Activated gamma-delta T cell (primary cell): Measurements from ENCODE around the gene BBLN.
A peak's percentile ranks its signal among the peaks of the same experiment; 100 is the strongest.
"Not testable (repeated sequence)": the region's sequence is repeated elsewhere in the genome, so short reads cannot be mapped to it uniquely, and the experiment has no call there.

Experiments used
- DNase-seq: peaks from one replicate; lab custom pipeline; 2025; lab: John Stamatoyannopoulos, UW

Gene BBLN

DNA sequence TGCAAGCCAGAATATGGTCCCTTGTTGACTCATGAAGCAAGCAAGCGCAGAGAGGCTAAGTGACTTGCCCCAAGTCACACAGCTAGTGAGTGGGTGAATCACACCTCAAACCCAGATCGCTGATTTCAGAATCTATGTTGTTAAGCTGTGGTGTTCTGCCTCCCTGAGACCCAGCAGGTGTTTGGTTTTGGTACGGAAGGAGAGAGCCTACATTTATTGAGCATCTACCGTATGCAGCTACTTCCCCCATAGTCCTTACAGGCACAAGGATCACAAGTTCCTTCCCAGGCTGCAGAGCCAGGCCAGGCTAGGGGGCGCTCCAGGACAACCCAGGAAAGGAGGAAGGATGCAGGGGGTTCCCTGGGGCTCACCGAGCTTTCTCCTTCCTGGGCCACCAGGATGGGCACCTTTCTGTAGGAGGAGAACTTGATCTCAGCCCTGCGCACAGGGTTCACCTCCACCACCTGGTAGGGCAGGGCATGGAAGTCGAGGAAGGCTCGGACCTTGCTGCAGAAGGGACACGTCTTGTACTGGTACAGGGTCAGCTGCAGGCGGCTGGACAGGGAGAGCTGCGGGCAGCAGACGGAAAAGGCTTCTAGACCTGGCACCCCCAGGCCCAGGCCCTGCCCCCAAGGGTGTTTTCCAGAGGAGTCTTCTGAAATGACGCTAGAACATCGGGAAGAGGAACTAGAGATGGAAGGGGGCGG lies 35.0 kb upstream of the BBLN start:
- no peak for DNase-seq

- DNase-seq, result no peak
Observed at GRCh38 chr9:128125580-128126354, 34.3 kb upstream of the BBLN start.

GRCh38 chr9:128127568-128127989 lies 32.5 kb upstream of the BBLN start, which contains the start of gene PTGES2:
Gene PTGES2, minus strand, starts transcription at chr9:128127729. Its CDS starts 12 bp downstream, at chr9:128127717.
- DNase-seq, result peak; percentile 76

DNA sequence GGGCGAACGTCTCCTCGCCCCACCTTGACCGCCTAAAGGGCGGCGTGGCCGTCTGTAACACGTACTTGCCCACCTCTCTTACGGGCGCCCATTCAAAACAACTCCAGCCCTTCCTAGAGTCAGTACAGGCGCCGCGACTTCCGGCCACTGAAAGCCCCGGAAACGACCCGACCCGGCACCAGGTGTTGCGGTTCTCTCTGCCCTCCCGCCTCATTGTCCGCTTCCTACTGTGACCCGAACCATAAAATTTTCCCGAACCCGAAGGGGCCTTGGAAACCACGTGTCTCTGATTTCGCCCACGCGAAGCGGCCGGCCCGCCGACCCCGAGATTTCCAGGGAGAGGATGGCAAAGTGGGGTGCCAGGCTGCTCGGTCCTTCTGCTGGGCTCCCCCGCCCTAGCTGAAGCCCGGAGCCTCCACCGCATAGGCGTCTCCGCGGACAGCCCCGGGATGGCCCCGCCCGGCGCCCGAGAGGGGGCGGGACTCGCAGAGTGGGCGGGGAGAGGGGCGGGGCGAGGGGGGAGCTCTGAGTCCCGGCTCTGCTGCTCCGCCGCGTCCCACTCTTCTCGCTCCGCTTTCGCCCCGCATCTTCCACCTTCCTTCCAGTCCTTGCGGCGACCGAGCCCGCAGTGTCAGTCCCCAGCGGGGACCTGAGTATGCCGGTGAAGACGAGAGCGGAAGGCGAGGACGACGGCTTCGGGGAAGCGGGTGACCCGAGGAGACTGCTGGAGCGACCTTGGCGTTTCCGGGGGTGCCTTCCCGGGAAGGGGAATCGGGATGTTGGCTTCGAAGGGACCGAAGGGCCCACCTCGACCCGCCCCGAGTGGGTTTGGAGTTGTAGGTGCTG lies 31.9 kb upstream of the BBLN start:
- peak; percentile 72 for DNase-seq

DNA sequence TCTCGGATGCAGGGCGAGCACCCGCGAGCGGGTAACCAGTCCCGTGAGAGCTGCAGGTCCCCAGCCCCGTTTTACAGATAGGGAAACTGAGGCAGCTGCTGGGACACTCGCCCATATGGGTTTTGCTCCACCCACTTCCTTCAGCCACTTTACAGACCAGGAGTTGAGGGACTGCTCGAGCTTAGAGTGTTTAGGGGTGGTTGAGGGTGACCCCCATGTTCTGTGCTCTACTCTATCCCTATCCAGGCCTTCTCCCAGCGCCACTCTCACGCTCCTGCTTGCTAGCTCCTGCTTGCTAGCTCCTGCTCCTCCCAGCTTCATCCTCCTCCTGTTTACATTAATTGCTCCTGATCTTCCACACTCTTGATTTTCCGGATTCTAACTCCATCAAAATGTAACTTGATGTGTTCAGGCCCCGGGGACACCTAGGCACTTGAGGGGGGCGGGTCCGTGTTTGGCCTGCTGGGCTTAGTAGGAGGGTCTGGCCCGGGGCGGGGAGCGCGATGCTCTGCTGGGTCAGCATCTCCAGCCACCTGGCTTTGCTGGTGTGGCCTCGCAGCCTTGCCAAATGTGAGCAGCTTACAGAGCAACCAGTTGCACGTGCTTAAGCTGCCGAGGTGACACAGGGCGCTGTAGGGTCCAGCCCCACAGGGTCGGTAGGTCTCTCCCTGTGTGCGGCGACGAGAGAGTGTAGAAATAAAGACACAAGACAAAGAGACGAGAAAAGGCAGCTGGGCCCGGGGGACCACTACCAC lies 31.1 kb upstream of the BBLN start:
- no peak for DNase-seq

DNA sequence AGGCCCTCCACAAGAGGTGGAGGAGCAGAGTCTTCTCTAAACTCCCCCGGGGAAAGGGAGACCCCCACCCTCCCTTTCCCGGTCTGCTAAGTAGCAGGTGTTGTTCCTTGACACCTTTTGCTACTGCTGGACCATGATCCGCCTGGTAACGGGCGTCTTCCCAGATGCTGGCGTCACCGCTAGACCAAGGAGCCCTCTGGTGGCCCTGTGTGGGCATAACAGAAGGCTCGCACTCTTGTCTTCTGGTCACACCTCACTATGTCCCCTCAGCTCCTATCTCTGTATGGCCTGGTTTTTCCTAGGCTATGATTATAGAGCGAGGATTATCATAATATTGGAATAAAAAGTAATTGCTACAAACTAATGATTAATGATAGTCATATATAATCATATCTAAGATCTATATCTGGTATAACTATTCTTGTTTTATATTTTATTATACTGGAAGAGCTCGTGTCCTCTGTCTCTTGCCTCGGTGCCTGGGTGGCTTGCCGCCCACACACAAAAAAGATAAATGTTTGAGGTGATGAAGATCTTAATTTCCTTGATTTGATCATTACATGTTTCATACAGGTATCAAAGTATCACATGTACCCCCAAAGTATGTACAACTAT lies 30.0 kb upstream of the BBLN start:
- not testable (repeated sequence) for DNase-seq

DNA sequence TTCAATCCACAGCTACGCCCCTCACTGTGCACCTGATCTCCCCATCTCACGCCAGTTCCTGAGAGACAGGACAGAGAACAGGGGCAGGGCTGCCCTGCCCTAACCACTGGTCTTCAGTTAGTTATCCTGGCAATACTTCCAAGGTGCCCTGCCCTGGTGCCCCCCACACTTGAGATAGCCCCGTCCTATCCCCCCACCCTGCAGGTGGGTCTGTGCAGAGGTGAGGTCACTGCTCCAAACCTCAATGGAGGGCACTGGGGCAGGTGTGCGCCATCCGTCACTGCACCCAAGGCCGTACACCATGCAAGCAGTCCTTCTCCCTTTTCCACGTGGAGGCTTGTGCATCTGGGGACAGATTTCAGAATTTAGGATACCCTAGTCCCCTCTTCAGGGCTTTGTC lies 29.4 kb upstream of the BBLN start:
- DNase-seq, result not testable (repeated sequence)

DNA sequence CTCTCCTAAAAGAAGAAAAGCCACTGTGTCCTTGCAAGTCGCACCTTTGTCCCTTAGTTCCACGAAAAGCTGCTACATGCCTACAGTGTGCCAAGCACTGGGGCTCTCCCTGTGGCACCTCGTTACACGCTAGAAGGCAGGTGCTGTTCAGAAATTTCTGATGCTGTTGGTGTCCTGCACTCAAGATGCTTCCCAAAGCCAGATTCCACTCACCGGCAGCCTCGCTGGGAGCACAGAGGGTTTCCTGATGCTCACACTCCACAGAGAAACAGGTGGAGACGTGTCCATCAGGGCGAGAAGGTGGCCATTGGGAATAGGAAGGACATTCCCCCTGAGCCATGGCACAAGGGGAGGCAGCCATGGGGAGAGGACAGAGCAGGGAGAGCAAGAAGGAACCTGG lies 28.7 kb upstream of the BBLN start:
- DNase-seq, result not testable (repeated sequence)

DNA sequence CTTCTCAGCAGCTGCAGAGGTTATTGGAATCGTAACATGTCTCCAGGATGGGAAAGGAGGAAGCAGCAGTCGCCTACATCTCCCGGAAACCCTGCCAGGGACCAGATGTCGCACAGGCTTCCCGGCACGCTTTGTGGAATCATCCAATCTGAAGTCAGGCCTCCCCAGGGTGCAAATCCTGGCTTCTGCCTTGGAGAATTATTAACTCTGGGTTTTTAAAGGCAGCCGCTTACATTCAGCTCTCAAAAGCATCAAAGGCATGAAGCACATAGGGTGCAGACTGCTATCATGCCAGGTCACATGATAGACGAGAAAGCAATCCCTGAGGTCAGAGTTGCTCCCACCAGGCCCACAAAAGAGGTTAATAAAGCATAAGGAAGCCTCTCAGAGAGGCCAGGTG lies 27.9 kb upstream of the BBLN start:
- DNase-seq, result not testable (repeated sequence)

GRCh38 chr9:128135561-128135960 lies 24.5 kb upstream of the BBLN start:
- DNase-seq, result not testable (repeated sequence)

DNA sequence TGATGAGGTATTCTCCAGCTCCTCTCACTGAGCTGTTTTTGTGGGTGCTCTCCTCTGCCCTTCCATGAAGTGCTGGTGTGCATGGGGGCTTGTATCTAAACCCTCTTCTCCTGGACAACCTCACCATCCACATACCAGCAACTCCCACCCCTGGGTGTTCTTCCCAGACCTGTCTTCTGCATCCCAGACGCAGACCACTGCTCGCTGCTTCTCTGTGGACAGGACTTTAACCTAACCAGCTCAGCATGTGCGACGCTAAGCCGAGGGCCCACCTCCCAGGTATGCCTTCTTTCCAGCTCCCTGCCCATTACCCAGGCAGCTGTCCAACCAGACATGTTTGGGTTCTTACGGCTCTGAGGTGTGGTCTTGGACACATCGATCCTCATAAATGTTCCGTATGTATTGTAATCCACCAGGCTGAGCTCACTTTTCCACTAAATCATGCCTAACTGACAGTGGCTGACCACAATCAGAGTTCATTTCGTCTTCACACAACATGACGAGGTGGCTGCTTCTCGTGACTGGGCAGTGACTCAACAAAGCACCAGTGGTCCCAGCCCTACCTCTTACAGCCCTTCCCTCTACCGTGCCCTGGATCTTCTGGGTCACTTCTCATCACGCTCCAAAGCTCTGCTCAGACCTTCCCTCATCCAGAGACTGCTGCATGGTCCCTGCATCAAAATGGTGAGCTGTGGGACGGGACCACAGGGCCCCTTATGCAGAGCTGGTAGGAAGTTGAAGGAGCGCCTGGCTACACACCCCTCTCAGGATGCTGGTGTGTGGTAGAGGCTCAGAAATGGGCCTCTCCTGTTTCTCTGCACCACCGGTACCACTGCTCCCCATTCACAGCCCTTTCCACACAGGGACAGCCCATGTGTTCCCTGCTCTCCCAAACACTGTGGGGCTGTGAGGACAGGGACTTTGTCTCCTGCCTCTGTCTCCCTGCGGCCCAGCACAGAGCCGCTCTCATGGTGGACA lies 23.0 kb upstream of the BBLN start:
- no peak for DNase-seq

- no peak for DNase-seq
Observed at GRCh38 chr9:128138001-128138400, 22.1 kb upstream of the BBLN start.

GRCh38 chr9:128139621-128140020 lies 20.4 kb upstream of the BBLN start:
- DNase-seq, result no peak

- no peak for DNase-seq
Observed at GRCh38 chr9:128141604-128142003, 18.5 kb upstream of the BBLN start.

GRCh38 chr9:128142061-128142460 lies 18.0 kb upstream of the BBLN start:
- no peak for DNase-seq

GRCh38 chr9:128142596-128142995 lies 17.5 kb upstream of the BBLN start:
- DNase-seq, result no peak

DNA sequence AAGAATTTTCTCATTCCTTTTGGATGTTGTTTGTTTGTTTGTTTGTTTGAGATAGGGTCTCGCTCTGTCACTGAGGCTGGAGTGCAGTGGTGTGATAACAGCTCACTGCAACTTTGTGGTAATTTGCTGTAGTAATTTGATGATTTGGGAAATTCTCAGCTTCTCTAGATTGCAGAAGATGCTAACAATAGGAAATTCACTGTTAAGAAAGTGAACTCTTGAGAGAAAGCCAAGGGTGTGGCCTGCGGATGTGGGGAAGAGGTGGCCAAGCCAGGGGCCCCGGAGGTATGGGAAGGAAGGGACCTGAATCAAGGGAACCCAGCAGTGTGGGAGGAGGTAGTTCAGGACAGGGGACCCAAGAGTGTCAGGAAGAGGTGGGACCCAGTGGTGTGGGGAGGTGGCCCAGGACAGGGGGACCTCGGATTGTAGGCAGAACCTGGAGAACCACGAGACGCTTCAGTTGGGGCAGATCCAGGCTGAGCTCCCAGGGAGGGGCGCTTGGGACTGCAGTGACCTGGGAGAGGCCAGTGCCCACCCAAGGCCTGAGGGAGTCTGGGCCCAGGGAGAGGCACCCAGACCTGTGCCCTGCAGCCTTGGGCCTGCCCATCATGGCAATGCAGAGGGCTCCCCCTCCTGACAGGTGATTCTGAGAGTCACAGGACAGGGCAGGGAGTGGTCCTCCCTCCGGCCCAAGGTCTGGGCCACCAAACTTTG lies 16.4 kb upstream of the BBLN start:
- DNase-seq, result no peak

DNA sequence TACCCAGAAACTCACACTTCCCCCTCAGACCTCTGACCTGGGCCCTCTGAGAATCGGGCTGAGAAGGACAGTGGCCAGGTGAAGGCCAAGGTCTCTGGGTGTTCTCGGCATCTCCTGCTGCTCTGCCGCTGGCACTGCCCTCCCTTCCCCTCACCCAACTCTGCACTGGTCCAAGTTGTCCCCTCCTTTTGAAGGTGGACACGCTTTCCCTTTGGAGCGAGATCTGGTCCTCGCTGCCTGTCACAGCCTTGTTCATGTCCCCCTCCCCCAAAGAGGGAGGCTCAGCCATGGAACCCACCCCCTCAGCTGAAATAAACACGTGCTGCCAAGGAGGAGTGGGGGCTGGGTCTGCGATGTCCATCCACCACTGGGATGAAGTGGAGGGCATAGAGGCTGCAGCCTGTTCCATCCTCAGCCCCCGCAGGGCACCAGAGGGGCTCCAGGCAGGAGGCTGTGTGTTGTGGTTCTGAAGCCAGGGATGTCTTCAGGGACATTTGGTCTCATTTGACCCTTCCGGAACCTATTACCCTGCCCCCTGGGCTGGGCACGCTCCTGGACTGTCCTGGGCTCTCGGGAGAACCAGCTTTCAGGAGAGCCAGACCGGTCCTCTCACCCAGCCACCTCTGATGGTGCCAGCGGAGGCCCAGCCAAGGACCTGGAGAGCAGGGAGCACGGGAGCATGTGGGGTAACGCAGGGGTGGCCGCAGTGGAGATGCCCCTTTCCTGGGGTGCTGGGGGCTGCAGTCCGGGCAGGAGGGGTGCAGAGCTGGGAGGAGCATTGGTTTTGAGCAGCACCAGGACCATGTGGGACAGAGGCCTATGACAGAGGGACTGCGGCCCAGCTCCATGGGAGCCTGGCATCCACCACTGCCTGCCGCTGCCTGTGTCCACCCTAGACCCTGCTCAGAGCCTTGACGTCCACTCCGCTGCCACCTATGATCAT lies 15.6 kb upstream of the BBLN start:
- no peak for DNase-seq
